Raji (cell line): ENCODE data around the gene PIK3R1.

Experiments used
- POLR2A ChIP-seq: IDR thresholded peaks from 2 replicates; pipeline ENCODE4 v1.6.1; 2011; ENCODE audit warnings: low read depth, low read length, control low read depth; ENCODE audit not compliant: insufficient read depth

Gene PIK3R1

GRCh38 chr5:68219161-68219816 is 3.7 kb downstream of the PIK3R1 start:
- TF ChIP-seq POLR2A: no peak

GRCh38 chr5:68220260-68220659 is 4.7 kb downstream of the PIK3R1 start:
- no peak for TF ChIP-seq POLR2A

- TF ChIP-seq POLR2A: no peak
These were observed 5.4 kb downstream of the PIK3R1 start for GRCh38 chr5:68220914-68221313.

- TF ChIP-seq POLR2A: no peak
These were observed 5.9 kb downstream of the PIK3R1 start for GRCh38 chr5:68221488-68221887.

- no peak for TF ChIP-seq POLR2A
These were observed 6.8 kb downstream of the PIK3R1 start for GRCh38 chr5:68222310-68222709.

GRCh38 chr5:68222824-68223354 is 7.3 kb downstream of the PIK3R1 start:
- TF ChIP-seq POLR2A: no peak

- no peak for TF ChIP-seq POLR2A
These were observed 8.3 kb downstream of the PIK3R1 start for GRCh38 chr5:68223904-68224303.

GRCh38 chr5:68224509-68225187 is 9.1 kb downstream of the PIK3R1 start:
- no peak for TF ChIP-seq POLR2A

GRCh38 chr5:68225188-68225910 is 9.8 kb downstream of the PIK3R1 start:
- TF ChIP-seq POLR2A: no peak

GRCh38 chr5:68225911-68226545 is 10.5 kb downstream of the PIK3R1 start:
- no peak for TF ChIP-seq POLR2A

GRCh38 chr5:68226546-68227073 is 11.1 kb downstream of the PIK3R1 start:
- no peak for TF ChIP-seq POLR2A

- no peak for TF ChIP-seq POLR2A
These were observed 12.1 kb downstream of the PIK3R1 start for GRCh38 chr5:68227532-68228160.

- no peak for TF ChIP-seq POLR2A
These were observed 13.9 kb downstream of the PIK3R1 start for GRCh38 chr5:68229416-68229815.

- TF ChIP-seq POLR2A: no peak
These were observed 14.7 kb downstream of the PIK3R1 start for GRCh38 chr5:68230285-68230684.
